Breast epithelium (tissue), 3 donors: ENCODE measurements around the gene TAF10.

ENCODE experiments used
- CTCF ChIP-seq, 3 donors: fragments of 450-650 bp; IDR thresholded peaks; one replicate each; pipeline ENCODE4 v1.5.1; 2016 to 2017; ENCODE audit warnings: antibody characterized with exemption in 3 of 3, mild to moderate bottlenecking in 3 of 3, moderate library complexity in 3 of 3
- POLR2A ChIP-seq: fragments of 450-650 bp; IDR thresholded peaks from one replicate; pipeline ENCODE4 v1.6.1; 2016; ENCODE audit warnings: antibody characterized with exemption, mild to moderate bottlenecking, moderate library complexity
- POLR2AphosphoS5 ChIP-seq, 3 donors: sonication (generic); formaldehyde crosslinking; IDR thresholded peaks; one replicate each; pipeline ENCODE4 v1.6.1; 2017; ENCODE audit warnings: antibody characterized with exemption in 3 of 3

GRCh38 chr11:6607190-6607795 is 4.7 kb downstream of the TAF10 start:
- TF ChIP-seq CTCF (IDR thresholded peaks at IDR 0.05) (no peak), POLR2AphosphoS5 (IDR thresholded peaks at IDR 0.05) (no peak), POLR2A (no peak)
